Renal cortex interstitium (tissue), 11 donors: ENCODE measurements around the gene TMEM178A. TPM values are rescaled to one million over a fixed set of nuclear protein-coding genes. Genes with fewer than 3 reads are reported as not detected.

Experiments
- DNase-seq, 11 donors: peaks; one replicate each; pipeline ENCODE4 v3.0.0-alpha.2; 2013; ENCODE audit warnings: low read depth in 9 of 11, low spot score in 4 of 11; ENCODE audit errors: extremely low read depth in 1 of 11
- polyA plus RNA-seq, 3 donors: library from polyadenylated mRNA; unstranded; fragments of 120-200 nt; gene quantifications; one replicate each; pipeline ENCODE4 v1.2.1, GENCODE V29; 2013; ENCODE audit not compliant: insufficient read length in 3 of 3

Gene TMEM178A
- polyA plus RNA-seq, 3 donors: 91.2 to 97.5 (median 96.6) TPM

GRCh38 chr2:39664888-39665591, 677 bp upstream of the TMEM178A start:
- peak in 3 of 11 donors; percentile 26 to 41 (median 31) for DNase-seq

GRCh38 chr2:39666491-39667101, 879 bp downstream of the TMEM178A start:
- peak in 2 of 11 donors; percentile 23 to 29 for DNase-seq

GRCh38 chr2:39667104-39667885, 1.6 kb downstream of the TMEM178A start:
- no peak for DNase-seq

GRCh38 chr2:39667886-39668276, 2.2 kb downstream of the TMEM178A start:
- no peak for DNase-seq

- no peak for DNase-seq
Observed at GRCh38 chr2:39668576-39669080, 2.9 kb downstream of the TMEM178A start.

- DNase-seq: no peak
Observed at GRCh38 chr2:39671604-39672003, 5.9 kb downstream of the TMEM178A start.

GRCh38 chr2:39673018-39673417, 7.3 kb downstream of the TMEM178A start:
- DNase-seq: no peak

GRCh38 chr2:39676342-39676741, 10.6 kb downstream of the TMEM178A start:
- no peak for DNase-seq

GRCh38 chr2:39678170-39678569, 12.5 kb downstream of the TMEM178A start:
- no peak for DNase-seq

GRCh38 chr2:39679805-39680204, 14.1 kb downstream of the TMEM178A start:
- DNase-seq: no peak

GRCh38 chr2:39682066-39682692, 16.5 kb downstream of the TMEM178A start:
- no peak for DNase-seq

GRCh38 chr2:39683022-39683699, 17.4 kb downstream of the TMEM178A start:
- no peak for DNase-seq

GRCh38 chr2:39684464-39684863, 18.7 kb downstream of the TMEM178A start:
- no peak for DNase-seq

GRCh38 chr2:39685126-39685525, 19.4 kb downstream of the TMEM178A start:
- DNase-seq: no peak

GRCh38 chr2:39686456-39686855, 20.7 kb downstream of the TMEM178A start:
- no peak for DNase-seq

GRCh38 chr2:39688181-39688580, 22.5 kb downstream of the TMEM178A start:
- DNase-seq: no peak

GRCh38 chr2:39689272-39689841, 23.6 kb downstream of the TMEM178A start:
- DNase-seq: no peak

- no peak for DNase-seq
Observed at GRCh38 chr2:39689876-39690275, 24.2 kb downstream of the TMEM178A start.

GRCh38 chr2:39693245-39693644, 27.5 kb downstream of the TMEM178A start:
- peak in 8 of 11 donors; percentile 15 to 61 (median 30) for DNase-seq
